GM19193 (cell line): ENCODE results near the gene SAMD5.

Experiments used
- POLR2A ChIP-seq: IDR thresholded peaks from 4 replicates; pipeline ENCODE4 v1.6.1; 2011; ENCODE audit not compliant: insufficient read depth, insufficient read length; ENCODE audit errors: extremely low read depth

SAMD5 gene

GRCh38 chr6:147546501-147547368, 38.2 kb downstream of the SAMD5 start:
- no peak for TF ChIP-seq POLR2A

GRCh38 chr6:147547369-147547902, 38.9 kb downstream of the SAMD5 start:
- no peak for TF ChIP-seq POLR2A

- no peak for TF ChIP-seq POLR2A
Observed at GRCh38 chr6:147548921-147549475, 40.5 kb downstream of the SAMD5 start.

GRCh38 chr6:147549531-147549930, 41.0 kb downstream of the SAMD5 start:
- TF ChIP-seq POLR2A: no peak

GRCh38 chr6:147551976-147552375, 43.5 kb downstream of the SAMD5 start:
- TF ChIP-seq POLR2A: no peak

GRCh38 chr6:147553099-147553498, 44.6 kb downstream of the SAMD5 start:
- no peak for TF ChIP-seq POLR2A

GRCh38 chr6:147554281-147554680, 45.8 kb downstream of the SAMD5 start:
- TF ChIP-seq POLR2A: no peak

GRCh38 chr6:147559006-147559405, 50.5 kb downstream of the SAMD5 start:
- TF ChIP-seq POLR2A: no peak

GRCh38 chr6:147560670-147561069, 52.2 kb downstream of the SAMD5 start:
- no peak for TF ChIP-seq POLR2A

- no peak for TF ChIP-seq POLR2A
Observed at GRCh38 chr6:147561726-147562125, 53.2 kb downstream of the SAMD5 start.

GRCh38 chr6:147563472-147563871, 55.0 kb downstream of the SAMD5 start:
- no peak for TF ChIP-seq POLR2A

GRCh38 chr6:147564556-147564955, 56.1 kb downstream of the SAMD5 start:
- TF ChIP-seq POLR2A: no peak

GRCh38 chr6:147566244-147566898, 57.9 kb downstream of the SAMD5 start:
- no peak for TF ChIP-seq POLR2A

GRCh38 chr6:147567141-147567805, 58.8 kb downstream of the SAMD5 start:
- TF ChIP-seq POLR2A: no peak

GRCh38 chr6:147569788-147570187, 61.3 kb downstream of the SAMD5 start:
- no peak for TF ChIP-seq POLR2A

GRCh38 chr6:147570681-147571080, 62.2 kb downstream of the SAMD5 start:
- no peak for TF ChIP-seq POLR2A

- TF ChIP-seq POLR2A: no peak
Observed at GRCh38 chr6:147577488-147577887, 69.0 kb downstream of the SAMD5 start.
